HS-5 (cell line): ENCODE results near the gene APLN.

Experiments used
- DNase-seq: peaks from one replicate; pipeline ENCODE4 v3.0.0-alpha.2; 2012; ENCODE audit warnings: low read depth

APLN gene

DNA sequence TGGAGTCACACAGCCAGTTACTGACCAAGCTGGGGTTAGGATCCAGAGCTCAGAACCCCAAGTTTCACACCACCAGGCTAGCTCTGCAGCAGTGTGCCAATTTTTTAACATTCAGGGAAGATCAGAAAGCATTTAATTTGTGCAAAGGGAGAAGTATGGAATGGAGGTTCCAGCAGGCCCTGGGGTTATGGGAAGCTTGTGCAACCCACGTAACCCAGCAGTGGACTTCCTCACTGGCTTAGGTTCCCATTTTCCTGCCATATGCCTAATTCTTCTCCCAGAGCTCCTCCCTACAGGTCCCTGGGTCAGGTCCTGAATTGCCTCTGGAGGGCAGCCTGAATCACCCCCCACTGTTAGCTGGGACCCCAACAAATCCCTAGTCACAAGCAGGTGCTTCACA lies 14.0 kb downstream of the APLN start:
- DNase-seq, result no peak

DNA sequence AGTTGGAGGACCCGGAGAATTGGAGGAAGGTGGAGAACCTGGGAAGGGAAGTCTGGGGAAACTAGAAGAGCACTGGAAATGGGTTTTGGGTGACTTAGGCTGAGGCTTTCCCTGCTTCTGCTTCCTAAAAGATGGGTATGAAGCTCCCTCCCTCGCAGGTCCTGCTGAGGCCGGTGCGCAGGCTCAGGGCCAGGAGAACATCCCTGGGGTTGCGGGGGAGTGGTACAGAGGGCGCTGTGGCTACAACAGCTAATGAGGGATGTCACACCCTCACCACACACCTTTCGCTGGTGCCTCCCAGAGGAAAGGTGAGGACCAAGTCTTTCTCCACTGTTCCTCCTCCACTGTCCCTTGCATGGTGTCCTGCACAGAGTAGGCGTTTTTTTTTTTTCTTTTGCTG lies 15.8 kb downstream of the APLN start:
- DNase-seq, result no peak

DNA sequence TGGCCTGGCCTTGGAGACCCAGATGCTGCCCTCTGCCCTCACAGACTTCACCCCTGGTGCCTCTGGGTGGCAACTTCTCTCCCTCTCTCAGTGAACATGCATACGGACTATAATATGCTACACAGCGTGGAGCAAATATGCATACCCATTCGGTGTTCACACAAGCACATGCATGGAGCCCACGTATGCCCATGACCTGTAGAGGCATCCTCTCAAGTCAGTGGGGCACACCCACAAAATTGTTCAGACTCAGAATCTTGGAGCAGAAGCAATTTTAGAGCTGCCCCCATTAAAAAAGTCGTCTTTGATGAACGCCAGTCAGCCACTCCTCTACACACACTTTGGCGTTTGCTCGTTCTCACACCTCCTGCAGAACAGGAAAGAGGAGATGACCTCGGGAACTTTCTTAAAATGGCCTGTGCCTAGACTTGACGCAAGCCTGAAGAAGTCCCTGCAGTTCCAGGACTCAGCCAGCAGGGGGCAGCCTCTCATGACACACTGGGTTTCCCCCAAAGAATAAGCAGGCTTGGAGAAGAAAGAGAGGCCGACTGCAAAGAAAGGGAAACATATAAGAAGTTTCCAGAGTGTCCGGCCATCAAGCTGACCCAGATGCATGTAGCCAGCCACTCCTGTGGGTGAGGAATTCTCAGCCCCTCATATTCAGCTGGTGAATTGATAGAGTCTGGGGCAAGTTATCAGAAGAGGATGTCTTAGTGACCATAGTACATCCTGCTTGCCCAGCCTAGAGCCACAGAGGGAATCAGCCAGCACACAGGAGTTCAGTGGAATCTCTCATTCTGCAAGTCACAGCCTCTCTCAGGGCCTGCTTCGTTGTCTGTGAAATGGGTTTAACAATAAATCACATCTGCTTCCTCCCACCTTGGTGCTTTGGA lies 17.3 kb downstream of the APLN start:
- DNase-seq, result no peak

DNA sequence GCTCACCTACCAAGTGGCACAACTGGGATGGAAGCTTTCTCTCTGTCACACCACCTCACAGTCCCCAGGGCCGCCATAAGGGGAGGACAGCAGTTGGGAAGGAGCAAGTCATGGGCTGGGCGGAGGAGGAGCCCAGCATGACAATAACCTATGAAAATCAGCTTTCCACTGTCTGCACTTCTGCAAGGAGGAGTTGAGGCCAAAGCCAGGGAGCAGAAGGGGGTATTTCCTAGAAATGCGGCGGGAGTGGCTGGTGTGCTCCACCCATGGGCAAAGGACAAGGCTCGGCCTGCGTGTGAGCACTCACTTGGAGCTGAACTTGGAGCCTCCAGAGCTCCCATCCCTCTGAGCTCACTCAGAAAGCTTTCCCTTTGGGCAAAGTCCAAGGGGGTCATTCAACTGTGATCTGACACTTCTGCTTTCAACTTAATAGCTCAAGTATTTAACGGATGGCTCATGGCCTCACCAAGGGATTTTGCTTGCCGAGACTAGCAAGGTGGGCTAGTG lies 18.5 kb downstream of the APLN start:
- DNase-seq, result no peak

DNA sequence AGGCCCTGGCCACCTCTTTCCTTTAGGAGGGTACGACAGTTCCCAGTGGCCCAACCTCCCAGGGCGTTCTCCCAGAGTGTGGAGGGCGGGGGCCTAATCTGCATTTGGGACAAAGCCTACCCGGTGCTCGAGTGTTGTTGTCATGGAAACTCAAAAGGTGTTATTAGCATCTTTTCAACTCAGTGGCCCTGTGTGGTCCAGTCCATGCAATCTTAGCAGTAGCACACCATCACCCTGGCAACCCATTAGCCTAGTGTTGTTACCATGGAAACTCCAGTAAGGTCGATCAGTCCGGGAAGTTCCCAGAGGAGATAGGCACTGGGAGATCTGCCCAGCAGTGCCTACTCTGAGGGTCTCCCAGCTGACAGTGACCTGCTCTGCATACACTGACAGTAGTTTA lies 20.2 kb downstream of the APLN start:
- no peak for DNase-seq

DNA sequence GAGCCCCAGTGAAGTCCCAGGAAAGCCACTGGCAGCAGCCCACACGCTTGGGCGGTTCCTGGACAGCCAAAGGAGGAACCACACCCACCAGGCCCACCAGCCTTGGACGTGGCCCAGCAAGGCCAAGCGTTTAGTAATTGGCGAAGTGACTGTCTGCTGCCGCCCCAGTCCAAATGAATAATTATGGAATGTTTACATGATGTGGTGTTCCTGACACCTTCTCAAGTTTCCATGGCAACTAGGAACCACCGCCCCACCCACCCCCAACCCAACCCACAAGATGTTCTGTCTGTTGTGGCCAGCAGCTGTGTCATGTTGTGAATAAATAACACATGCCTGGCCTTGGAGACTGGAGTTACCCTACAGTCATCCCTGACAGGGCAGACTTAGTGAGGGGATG lies 22.3 kb downstream of the APLN start:
- no peak for DNase-seq

DNA sequence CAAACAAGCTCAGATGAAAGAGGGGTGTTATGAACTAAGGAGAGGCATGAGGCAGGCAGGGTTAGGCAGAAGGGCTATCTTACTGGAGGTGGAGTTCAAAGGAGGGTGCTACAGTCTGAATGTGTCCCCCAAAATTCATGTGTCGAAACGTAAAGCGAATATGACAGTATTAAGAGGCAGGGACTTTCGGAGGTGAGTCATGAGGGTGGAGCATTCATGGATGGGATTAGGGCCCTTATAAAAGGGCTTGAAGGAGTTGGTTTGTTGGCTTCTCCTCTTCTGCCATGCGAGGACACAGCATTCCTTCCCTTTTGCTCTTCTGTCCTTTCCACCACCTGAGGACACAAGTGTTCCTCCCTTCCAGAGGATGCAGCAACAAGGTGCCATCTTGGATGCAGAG lies 22.9 kb downstream of the APLN start:
- no peak for DNase-seq

DNA sequence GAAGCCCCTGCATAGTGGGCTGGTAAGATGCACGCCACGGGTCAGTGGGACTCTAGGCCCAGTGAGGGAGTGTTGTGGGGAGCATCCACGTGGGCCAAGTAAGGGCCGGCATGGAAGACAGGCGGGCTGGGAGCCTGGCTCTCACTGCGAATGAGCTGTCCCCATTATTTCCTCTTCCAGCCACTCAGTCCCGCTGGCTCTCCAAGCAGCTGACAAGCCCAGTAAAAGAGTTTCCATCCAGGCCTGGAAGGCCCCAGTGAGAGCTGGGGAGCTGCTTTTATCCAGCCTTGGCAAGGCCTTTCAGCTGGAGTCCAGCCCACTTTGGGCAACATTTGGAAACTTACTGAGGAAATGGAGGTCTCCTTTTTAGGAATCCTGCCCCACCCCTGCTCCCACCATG lies 24.9 kb downstream of the APLN start:
- no peak for DNase-seq

DNA sequence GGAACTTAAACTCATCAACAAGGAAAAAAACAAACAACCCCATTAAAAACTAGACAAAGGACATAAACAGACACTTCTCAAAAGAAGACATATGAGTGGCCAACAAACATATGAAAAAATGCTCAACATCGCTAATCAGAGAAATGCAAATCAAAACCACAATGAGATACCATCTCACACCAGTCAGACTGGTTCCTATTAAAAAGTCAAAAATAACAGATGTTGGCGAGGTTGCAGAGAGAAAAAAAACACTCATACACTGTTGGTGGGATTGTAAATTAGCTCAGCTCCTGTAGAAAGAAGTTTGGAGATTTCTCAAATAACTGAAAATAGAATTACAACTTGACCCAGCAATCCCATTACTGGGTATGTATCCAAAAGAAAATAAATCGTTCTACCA lies 28.7 kb downstream of the APLN start:
- no peak for DNase-seq

DNA sequence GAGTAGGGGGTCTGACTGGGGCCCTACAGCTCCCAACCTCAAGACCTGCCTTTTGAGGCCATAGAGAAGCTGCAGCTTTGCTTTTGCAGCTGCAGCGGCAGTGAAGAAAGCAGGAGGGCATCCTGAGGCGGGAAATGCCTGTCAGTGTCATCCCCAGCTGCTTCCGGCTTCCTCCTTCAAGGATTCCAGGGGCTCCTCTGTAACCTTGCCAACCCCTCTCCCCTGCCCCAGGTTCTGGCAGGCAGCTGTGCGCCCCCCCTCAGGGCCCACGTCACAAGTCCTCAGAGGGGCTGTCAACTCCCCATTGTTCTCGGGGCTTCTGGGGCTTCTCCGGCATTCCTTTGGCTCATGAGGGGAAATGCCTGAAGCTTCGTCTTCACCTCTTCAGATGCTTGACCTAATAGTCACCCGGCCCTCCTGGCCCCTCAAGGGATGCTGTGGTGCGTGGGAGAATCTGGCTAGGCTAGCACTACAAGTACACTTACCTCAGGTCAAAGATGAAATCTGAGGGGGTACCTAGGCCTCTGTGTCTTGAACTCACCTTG lies 31.9 kb downstream of the APLN start:
- DNase-seq, result no peak

DNA sequence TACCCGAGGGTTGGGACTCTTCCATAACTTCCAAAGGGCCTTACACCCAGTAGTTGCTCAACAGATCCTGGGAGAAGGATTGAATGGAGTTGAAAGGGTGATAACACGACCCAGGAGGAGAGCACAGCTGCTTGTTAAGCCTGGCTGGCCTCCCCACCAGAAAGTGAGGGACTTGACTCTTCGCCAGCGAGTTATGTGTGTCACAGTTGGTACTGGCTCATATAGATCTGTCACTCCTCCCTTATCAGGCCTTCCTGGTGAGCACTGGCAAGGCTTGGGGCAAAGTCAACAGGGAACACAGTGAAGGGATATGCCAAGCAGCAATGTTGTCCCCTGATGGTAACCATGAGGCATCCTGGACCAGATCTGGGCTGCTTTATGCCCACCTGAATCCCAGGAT lies 35.8 kb downstream of the APLN start:
- no peak for DNase-seq

DNA sequence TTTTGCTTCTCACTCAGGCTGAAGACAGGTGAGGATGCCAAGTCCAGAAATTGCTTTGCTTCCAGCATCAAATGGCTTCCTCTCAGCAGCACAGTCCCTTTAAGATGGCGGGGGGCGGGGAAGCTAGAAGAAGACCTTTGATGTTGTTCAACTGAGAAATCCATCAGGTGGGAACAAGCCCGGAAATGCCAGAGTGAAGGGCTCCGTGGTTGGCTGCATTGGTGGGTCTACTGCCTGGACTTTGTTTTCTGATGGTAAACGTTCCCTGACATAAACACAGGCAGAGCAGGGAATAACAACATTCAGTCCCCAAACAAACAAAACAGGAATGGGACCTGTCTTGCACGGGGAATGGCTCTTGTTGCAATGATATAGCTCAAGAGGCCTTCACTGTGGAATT lies 37.3 kb downstream of the APLN start:
- no peak for DNase-seq

DNA sequence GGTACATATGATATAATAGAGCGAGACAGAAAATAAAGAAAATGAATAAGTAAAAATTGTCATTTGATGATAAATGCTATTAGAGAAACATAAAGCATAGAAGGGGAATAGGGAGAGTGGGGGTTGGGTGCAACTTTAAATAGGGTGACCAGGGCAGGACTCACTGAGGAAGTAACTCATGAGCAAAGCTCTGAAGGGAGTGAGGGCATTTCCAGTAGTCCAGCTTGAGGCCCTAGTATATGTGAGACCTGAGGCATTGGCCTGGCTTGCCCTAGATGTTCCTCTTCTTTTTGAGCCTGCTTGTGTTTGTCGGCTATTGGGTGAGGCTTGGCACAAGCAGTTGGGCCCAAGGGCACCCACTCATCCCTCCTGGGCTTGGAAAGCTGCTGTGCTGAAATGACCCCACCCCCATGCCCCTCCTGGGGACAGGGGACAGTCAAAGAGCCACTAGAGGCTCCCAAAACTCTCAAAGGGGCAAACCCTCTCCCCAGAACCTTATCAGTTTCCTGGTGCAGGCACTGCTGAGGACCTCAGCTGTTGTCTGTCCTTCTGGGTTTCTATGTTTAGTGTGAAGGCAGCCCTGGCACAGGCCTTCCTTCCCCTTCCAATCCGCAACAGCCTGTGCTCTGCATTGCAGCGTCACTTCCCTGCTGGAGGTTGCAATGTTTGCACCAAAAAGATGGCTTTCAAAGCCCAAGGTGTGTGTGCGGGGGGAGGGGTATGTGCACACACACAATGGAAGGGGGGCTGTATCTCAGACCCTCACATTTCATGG lies 40.1 kb downstream of the APLN start:
- no peak for DNase-seq

DNA sequence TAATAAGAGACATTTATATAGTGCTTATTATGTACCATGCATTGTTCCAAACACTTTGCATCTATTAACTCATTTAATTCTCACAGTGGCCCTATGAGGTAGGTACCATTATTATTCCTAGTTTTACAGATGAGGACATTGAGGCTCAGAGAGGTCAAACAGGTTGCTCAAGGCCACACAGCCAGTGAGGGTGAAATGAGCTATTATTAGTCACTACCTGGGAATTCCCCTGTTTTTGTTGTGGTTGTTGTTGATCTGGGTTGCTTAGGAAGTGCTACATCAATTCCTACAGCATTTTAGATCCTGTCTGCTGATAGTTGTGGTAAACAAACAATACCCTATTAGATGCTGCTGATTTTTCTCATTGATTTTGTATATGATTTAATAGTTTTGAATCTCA lies 41.2 kb downstream of the APLN start:
- DNase-seq, result no peak

DNA sequence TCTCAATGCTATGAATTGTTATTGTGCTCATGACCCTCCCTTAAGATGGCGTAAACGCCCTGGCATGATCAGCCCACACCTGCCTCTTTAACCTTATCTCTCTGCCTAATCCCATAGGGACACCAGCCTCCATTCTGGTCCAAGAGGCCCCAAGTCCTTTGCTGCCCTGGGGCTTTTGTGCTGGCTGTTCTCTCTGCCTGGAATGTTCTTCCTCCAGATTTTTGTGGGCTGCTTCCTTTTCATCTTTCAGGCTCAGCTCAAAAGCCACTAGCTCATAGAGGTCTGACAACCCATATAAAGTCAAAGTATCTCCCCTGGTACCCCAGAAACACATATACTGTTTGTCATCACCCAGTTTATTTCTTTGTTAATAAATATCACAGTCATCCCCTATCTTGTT lies 42.4 kb downstream of the APLN start:
- DNase-seq, result no peak

DNA sequence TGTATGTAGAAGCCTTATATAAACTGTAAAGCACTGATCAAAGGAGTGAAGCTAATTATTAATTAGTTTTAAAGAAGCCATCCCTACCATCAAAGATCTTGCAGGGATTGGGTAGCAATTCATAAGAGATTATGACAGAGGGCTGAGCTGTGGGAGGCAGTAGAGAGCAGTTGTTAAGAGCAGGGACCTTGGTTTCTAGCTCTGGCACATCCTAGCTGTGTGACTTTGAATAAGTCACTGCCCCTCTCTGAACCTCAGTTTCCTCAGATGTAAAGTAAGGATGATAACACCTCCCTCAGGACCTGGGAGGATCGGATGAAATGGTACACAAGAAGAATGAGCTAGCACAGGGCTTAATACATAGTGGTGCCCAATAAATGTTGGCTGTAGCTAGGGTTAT lies 45.4 kb downstream of the APLN start:
- no peak for DNase-seq

DNA sequence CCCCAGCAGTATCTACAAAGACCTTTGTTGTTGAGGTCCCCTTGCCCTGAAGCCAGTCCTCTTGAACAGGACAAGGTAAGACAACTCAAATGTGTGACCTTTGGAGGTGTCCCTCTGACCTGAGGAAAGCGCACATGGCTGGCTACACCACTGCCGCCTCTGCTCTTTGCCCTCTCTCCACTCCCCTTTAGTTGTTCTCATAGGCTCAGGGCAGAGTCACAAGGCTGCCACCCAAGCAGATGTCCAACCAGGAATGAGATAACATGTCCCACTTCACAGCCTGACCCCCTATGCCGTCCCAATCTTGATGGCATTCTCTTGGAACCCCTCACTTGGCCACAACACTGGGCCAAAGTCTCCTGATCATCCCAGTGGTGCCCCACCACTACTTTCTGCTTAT lies 46.3 kb downstream of the APLN start:
- no peak for DNase-seq

DNA sequence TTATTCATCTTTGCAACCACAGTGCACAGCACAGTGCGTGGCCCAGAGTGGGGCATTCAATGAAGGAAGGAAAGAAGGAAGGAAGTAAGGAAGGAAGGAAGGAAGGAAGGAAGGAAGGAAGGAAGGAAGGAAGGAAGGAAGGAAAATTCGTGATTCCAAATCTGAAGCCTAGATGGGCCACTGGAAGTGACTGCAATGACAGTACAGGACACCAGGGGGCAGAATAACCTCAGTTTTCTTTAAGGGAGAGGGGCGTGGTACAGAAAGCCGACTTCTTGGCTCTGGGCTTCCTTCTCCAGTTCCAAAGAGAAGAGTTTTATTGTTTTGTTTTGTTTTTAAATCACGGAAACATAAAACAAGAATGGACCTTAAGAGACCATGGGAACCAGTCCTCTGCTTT lies 47.8 kb downstream of the APLN start:
- DNase-seq, result peak; percentile 10

DNA sequence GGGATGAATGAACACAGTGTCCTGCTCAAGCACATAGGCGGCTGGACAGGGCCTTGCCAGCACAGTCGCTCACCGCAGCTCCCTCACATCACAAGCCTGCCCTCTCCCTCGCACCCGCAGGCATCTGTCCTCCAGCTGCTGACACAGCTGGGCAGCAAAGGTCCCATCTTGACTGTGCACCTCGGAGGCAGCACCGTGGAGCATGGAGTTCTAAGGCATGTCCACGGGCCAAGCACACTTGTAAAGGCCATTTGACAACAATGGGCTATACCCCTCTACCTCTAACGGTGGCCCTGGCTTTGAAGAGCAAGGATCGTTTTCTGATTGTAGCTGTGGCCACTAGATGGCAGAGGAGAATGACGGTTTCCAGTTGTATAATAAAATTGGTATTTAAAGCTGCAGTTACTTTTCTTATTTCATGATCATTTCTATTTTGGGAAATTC lies 53.8 kb downstream of the APLN start:
- DNase-seq, result no peak

DNA sequence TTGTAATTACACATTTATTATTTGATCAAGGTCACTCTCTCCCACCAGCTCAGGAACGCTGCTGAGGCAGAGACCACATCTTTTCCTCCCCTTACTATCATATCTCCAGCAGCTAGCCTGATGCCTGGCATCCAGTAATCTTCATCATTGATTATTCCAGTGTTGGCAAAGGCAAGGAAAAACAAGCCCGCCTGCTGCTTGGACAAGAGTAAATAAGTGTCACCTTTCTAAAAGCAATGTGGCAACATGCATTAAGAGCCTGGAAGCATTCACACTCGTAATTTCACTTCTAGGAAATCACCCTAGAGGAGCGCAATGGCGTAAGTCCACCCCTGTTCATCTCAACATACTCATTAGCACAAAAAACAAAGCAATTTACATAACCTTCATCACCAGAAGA lies 54.8 kb downstream of the APLN start:
- no peak for DNase-seq

DNA sequence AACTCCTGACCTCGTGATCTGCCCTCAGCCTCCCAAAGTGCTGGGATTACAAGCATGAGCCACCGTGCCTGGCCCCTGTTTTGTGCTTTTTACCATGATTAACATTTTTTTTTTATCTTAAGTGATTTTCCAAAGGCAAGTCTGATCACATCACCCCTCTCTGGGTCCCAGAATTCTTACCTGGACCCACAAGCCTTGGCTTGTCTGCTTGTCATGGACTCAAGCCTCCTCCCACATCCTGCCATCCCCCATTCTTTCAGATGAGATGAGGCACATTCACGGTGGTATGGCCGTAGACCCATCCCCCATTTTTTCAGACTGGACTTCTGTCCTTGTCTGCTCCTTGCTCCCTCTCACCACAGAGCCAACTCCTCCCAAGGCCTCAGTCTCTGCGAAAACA lies 55.3 kb downstream of the APLN start:
- no peak for DNase-seq

DNA sequence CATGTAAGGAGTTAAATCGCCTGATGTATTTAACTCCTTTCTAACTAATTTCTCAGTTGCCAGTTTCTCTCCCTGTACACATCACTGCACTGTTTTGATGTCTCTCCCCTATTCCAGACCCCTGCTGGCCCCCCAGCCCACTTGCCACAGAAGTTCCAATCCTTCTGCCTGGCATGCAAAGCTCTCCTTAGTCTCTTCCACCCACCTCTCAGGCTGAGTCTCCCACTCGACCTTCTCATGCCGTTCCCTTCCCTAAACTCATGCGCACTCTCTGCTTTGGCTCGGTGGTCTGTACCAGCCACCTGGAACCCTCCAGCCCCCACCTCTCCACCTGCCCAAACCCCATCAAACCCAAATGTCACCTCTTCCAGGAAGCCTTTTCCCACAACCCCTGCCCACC lies 56.9 kb downstream of the APLN start:
- DNase-seq, result no peak

DNA sequence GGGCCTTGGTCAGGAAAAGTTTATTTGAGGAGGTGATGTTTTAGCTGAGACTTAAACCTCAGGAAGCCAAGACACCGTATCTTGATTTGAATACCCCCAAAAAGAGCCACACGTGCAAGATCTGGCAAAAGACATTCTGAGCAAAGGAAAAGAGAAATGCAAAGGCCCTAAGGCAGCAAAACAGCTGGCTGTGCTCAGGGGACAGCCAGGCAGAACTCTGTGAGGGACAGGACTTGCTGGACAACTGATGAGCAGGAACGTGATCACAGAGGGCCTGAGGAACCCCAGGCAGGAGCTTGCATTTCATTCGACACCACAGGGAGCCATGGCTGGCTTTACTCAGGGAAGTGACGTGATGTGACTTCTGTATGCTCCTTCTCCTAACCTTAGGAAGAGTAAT lies 58.7 kb downstream of the APLN start:
- DNase-seq, result no peak
